Measurements from ENCODE around the gene ZNF831.

The ZNF831 gene

DNA sequence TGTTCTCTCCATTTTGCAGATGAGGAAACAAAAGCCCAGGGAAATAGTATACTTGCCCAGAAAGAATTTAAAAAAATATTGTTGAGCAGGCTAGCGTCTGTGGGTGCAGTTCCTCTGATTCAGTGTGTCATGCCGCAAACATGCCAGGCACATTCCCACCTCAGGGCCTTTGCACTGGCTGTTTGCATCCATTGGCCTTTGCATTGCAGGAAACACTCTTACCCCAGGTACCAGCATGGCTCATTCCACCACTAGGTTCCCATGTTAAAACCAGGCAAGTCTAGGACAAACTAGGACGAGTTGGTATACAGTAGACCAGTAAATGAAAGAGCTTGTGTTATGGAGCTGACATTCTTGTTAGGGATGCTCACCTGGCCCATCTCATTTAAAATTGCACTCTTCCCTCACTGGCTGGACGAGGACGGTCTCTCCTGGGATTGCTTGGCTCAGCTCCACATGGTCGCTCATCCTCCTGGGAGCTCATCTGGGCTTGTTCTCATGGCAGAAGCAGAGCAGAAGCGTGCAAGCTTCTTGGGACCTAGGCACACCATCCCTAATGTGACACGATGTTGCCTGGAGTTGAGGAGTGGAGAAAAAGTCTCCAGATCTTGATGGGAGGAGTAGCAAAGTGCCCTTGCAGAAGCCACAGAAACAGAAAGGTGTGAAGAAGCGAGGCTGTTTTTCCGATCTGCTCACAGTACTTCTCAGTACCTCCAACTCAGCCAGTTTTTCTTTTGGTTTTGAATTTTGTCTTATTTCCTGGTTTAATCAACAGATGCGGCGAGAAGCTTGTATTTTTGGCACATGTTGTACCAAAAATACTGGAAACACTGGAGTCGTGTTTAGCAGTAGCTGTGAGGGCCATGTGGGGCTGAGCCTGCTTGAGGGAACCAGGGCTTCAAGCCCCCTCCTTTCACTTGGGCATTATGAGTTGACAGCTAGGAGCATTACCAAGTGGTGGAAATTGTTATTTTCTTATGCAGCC, 13.9 kb downstream of the ZNF831 start:
- in situ Hi-C loops (cut with MboI; ENCODE audit: low sequenced_read_pairs) = no loop called here

DNA sequence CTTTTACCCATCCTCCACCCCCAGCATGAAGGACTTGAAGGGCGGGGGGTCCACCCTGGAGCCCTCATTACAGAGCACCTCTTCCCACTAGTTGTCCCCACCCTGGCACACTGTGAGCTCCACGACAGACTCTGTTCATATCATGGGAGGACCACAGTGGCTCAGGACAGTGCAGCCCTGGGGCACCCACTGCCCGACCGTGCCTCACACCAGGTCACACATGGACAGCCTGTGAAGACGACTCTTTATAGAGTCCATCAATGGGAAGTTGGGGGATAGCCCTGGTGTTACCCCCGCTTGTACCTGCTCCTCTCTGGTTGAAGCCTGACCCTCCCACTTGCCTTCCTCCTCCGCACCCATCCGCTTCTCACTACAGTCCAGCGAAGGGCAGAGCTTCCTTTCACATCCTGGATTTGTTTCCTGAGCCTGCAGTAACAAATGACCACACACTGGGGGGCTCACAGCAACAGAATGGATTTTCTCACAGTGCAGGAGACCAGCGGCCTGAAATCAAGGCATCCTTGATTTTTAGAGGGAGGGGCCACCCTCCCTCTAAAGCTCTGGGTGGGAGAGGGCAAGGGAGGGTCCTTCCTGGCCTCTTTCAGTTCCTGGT, 15.5 kb downstream of the ZNF831 start:
- in situ Hi-C loops (cut with MboI; ENCODE audit: low sequenced_read_pairs) = no loop called here

DNA sequence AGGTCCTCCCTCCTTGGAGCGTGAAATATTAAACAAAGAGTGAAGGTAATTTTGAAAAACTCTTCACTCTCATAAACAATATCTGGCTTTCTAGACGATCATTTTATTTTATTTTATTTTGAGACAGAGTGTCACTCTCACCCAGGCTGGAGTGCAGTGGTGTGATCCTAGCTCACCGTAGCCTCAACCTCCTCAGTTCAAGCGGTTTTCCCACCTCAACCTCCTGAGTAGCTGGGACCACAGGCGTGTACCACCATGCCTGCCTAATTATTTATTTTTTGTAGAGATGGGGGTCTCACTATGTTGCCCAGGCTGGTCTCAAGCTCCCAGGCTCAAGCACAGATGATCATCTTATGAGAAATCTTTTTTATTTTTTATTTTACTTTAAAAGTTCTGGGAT, 16.4 kb downstream of the ZNF831 start:
- in situ Hi-C loops (cut with MboI; ENCODE audit: low sequenced_read_pairs) = no loop called here

DNA sequence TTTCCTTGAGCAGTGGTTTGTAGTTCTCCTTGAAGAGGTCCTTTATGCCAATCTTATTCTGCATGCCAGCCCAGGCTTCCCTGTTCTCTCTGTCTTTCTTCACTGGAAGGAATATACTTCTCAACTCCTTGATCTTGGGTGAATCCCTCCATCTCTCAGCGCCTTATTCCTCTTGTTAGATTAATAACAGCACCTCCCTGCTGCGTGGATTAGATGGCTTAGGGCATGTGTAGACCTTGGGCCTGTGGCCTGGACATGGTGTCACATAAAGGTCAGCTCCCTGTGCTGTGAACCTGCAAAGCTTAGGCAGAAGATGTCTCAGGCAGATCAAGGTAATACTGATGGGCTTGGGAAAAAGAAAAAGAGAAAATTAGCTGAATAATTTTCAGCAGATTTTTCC, 18.3 kb downstream of the ZNF831 start:
- in situ Hi-C loops (cut with MboI; ENCODE audit: low sequenced_read_pairs) = no loop called here

DNA sequence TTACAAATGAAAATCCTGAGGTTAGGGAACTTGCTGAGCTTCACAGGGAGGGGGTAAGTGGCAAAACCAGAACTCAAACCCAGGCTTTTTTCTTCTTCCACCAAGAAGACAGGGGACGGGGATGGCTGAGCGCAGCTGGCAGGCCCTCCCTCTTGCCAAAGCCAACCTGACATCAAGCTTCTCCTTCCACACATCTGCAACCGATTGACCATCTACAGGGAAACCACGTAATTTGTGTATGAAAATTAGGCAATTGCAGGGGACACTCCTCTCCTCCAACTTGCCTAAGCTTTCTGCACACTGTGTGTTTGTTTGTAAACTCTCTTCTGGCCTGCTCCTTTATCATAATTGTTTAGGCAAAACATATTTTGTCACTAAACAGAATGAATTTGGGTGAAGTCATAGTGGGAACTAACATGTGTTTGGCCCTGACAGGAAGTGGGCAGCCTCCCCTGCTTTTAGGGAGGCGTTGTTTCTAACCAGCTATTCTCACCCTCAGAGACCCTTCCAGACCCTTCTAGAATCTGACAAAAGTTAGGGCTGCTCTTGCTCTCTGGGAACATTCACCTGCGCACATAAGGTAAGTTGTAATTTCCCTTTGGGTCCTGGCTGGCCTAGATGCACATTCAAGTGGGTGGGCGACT, 18.9 kb downstream of the ZNF831 start:
- in situ Hi-C loops (cut with MboI; ENCODE audit: low sequenced_read_pairs) = no loop called here

DNA sequence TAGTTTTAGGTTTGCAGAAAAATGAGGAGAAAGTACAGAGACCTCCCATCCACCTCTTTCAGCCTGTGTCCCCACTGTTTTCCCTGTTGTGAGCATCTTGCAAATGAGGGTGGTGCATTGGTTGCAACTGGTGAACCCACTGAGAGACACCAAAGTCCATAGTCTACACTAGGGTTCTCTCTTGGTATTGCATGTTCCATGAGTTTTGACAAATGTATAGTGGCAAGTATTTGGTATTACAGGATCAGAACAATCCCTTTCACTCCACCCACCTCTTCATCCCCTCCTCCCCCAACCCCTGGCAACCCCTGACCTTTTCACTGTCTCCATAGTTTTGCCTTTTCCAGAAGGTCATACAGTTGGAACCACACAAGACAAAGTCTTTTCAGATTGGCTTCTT, 20.1 kb downstream of the ZNF831 start:
- in situ Hi-C loops (cut with MboI; ENCODE audit: low sequenced_read_pairs) = no loop called here

DNA sequence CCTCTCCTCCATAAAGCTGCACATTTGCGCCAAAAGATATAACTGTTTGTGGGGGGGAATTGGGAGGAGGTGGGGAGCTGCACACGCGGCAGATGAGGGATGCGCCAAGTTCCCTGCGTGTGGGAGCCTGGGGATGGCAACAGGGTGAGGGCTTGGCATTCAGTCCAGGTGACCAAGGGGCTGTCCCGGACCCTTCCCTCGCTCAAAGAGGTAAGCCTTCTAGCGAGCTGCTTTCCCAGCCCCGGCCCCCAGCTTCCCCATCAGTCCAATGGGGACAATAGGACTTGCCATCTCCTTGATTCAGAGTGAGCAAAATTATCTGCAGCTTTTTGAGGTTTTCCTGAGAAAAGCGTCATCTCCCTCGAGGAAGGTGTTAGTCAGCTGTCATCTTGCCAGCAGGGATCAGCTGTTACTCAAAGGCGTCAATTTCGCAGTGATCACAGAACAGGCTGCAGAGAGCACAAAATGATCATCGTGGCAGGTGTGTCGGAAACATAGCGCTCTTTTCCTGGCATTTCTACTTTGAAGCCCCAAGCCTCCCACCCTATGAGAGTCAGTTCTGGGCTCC, 21.3 kb downstream of the ZNF831 start:
- in situ Hi-C loops (cut with MboI; ENCODE audit: low sequenced_read_pairs) = no loop called here

DNA sequence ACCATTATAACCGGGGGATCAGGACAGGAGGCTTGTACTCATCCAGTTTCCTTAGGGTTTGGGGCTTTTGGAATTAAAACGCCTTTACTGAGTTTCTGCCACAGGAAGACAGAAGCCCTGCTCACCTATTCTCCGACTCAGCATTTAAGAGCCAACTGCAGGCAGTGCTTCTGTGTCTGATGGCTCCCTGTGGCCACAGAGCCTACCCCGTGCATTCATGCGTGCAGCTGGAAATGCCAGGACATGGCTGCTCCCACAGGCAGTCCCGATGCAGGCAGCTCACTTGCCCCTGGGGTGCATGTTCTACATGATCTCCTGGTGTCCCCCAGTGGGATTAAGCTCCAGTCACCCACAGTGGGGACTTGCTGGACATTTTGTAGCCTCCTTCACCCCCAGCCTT, 22.2 kb downstream of the ZNF831 start:
- in situ Hi-C loops (cut with MboI; ENCODE audit: low sequenced_read_pairs) = no loop called here

DNA sequence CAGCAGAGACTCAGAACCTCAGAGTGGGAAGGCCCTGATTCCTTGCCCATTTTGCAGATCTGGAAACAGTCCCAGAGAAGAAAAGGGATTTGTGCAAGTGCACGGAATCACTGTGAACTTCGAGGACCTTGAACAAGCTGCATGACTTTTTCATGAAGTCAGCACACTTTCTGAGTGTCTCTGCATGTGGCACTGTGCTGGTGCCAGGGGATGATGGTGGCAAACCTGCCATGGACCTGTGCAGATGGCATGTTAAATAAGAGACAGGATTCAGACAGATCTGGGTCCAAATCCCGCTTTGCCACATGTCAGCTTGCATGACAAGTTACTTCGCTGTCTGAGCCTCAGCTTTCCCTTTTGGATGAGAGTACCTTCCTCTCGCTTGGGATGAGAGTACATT, 26.8 kb downstream of the ZNF831 start:
- in situ Hi-C loops (cut with MboI; ENCODE audit: low sequenced_read_pairs) = no loop called here

DNA sequence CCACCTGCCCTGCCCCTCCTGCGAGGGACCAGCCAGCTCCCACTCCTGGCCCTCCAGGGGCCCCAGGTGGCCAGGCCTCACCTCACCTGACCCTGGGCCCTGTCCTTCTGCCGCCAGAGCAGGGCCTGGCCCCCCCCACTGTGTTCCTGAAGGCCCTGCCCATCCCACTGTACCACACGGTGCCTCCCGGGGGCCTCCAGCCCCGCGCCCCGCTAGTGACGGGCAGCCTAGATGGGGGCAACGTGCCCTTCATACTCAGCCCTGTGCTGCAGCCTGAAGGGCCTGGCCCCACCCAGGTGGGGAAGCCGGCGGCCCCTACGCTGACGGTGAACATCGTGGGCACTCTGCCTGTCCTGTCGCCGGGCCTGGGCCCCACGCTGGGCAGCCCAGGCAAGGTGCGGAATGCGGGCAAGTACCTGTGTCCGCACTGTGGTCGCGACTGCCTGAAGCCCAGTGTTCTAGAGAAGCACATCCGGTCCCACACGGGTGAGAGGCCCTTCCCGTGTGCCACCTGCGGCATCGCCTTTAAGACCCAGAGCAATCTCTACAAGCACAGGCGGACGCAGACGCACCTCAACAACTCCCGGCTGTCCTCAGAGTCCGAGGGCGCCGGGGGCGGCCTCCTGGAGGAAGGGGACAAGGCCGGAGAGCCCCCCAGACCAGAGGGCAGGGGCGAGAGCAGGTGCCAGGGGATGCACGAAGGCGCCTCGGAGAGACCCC, 27.6 kb downstream of the ZNF831 start:
- in situ Hi-C loops (cut with MboI; ENCODE audit: low sequenced_read_pairs) = no loop called here

DNA sequence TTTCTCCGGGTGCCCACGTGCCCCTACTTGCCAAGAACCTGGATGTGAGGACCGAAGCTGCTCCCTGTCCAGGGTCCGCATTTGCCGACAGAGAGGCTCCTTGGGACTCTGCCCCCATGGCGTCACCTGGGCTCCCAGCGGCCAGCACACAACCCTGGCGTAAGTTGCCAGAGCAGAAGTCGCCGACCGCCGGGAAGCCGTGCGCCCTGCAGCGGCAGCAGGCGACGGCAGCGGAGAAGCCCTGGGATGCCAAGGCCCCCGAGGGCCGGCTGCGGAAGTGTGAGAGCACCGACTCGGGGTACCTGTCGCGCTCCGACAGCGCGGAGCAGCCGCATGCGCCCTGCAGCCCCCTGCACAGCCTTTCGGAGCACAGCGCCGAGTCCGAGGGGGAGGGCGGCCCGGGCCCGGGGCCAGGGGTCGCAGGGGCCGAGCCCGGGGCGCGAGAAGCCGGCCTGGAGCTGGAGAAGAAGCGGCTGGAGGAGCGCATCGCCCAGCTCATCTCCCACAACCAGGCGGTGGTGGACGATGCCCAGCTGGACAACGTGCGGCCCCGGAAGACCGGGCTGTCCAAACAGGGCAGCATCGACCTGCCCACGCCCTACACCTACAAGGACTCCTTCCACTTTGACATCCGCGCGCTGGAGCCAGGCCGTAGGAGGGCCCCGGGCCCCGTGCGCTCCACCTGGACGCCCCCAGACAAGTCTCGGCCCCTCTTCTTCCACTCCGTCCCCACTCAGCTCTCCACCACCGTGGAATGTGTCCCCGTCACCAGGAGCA, 28.3 kb downstream of the ZNF831 start:
- in situ Hi-C loops (cut with MboI; ENCODE audit: low sequenced_read_pairs) = no loop called here

DNA sequence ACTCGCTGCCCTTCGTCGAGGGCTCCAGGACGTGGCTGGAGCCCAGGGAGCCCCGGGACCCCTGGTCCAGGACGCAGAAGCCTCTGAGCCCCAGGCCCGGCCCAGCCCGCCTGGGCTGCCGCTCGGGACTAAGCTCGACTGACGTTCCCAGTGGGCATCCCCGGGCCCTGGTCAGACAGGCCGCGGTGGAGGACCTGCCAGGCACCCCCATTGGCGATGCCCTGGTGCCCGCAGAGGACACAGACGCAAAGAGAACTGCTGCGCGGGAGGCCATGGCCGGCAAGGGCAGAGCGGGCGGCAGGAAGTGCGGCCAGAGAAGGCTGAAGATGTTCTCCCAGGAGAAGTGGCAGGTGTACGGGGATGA, 28.9 kb downstream of the ZNF831 start:
- in situ Hi-C loops (cut with MboI; ENCODE audit: low sequenced_read_pairs) = no loop called here

DNA sequence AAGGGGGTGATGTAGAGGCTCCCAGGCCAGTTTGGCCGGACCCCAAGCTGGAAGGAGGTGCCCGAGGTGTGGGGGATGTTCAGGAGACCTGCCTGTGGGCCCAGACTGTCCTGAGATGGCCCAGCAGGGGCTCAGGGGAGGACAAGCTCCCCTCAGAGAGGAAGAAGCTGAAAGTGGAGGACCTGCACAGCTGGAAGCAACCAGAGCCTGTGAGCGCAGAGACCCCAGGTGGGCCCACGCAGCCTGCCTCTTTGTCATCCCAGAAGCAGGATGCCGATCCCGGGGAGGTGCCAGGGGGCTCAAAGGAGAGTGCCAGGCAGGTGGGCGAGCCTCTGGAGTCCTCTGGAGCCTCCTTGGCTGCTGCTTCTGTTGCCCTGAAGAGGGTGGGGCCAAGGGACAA, 29.7 kb downstream of the ZNF831 start:
- in situ Hi-C loops (cut with MboI; ENCODE audit: low sequenced_read_pairs) = no loop called here

DNA sequence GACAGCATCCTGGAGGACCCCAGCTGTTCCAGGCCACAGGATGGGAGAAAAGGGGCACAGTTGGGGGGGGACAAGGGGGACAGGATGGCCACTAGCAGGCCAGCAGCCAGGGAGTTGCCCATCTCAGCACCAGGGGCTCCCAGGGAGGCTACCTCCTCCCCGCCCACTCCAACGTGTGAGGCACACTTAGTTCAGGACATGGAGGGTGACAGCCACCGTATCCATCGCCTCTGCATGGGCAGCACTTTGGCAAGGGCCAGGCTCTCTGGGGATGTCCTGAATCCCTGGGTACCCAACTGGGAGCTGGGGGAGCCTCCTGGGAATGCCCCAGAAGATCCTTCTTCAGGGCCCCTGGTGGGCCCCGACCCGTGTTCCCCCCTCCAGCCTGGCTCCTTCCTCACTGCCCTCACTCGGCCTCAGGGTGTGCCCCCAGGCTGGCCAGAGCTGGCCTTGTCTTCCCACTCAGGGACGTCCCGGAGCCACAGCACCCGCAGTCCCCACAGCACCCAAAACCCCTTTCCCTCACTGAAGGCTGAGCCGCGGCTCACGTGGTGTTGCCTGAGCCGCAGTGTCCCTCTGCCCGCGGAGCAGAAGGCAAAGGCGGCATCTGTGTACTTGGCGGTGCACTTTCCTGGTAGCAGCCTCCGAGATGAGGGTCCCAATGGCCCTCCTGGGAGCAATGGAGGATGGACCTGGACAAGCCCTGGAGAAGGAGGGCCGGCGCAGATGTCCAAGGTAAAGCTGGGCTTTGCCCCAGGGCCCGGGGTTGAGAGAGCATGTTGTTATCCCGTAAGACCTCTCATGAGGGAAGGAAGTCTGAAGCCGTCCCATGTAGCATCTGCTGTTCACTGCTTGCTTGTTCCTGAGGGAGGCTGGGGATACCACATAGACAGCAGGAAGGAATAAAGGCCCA, 30.7 kb downstream of the ZNF831 start:
- in situ Hi-C loops (cut with MboI; ENCODE audit: low sequenced_read_pairs) = no loop called here

DNA sequence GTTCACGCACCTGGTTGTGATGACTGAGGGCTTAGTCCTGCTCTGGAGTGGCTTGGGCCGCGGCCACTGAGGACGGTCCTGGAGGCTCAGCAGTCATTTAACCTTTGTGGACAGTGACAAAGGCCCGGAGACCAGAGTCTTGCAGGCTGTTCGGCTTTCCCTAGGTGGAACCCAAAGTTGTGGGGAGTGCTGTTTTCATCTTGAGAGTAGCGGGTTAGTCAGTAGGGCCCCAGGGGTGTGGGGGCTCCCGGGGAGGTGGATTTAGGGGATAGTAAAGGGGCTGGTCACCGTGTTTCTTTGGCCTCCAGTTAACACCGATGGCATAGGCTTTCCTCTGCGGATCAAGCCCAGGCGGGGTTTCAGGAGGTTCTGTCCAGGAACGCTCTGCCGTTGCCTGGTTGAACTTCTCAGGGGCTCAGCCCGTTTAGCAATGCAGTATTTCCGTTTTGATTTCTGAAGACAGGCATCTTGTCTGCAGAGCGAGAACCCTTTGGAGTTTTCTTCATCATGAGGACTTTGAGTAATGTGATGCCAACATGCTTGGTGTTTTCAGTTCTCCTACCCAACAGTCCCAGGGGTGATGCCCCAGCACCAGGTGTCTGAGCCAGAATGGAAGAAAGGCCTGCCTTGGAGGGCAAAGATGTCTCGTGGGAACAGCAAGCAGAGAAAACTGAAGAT, 31.8 kb downstream of the ZNF831 start:
- in situ Hi-C loops (cut with MboI; ENCODE audit: low sequenced_read_pairs) = no loop called here

DNA sequence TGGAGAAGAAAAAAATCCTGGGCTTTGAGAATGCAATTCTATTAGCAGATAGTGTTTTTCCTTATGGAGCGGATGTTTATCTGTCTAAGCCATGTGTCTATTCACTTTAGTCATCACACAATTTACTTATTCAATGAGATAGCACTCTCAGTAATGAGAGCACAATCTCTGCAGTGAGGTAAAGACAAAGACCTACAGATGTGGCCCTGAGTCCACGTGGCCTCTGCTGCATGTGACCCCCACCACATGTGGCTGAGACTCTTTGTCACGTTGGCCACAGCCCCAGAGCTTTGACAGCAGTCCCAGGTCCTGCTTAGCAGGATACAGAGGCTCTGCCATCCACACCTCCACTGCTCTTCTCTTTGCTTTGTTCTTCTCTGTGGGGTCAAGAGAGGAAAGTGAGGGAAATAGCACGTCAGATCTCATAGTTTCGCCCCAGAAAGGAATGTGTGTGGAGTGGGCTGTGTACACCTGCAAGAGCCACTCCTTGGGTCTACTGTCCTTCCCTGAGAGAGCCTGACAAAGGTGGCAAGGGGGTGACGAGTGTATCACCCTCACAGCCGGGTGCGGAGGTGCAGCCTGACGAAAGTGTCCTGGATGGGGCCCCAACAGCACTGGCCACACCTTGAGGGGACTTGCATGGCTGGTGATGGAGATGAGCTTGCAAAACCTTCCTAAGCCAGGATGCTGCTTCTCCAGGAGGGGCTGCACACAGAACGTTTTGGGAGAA, 40.7 kb downstream of the ZNF831 start:
- in situ Hi-C loops (cut with MboI; ENCODE audit: low sequenced_read_pairs) = loop anchor here (25.0 kb wide), 1 partner anchor 342 kb away; the partner anchor contains the start of genes GNAS and GNAS-AS1

DNA sequence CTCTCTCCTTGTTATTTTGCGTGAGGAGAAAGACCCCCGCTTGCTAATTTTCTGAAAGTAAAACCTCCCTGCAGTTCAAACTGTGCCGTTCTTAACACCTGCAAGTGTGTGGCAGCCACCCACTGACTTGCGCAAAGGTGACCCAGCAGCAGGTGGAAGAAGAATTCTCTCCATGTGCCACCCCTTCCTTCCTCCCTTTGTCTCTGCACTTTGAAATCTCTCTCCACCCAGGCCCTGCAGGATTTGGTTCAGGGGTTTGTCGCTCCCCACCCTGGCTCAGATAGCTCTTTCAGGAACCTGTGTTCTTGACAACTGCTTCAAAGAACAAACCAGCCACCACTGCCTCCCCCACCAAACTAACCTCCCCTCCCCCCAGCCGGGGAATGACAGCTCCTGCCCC, 41.4 kb downstream of the ZNF831 start:
- in situ Hi-C loops (cut with MboI; ENCODE audit: low sequenced_read_pairs) = loop anchor here (25.0 kb wide), 1 partner anchor 343 kb away; the partner anchor contains the start of genes GNAS and GNAS-AS1

DNA sequence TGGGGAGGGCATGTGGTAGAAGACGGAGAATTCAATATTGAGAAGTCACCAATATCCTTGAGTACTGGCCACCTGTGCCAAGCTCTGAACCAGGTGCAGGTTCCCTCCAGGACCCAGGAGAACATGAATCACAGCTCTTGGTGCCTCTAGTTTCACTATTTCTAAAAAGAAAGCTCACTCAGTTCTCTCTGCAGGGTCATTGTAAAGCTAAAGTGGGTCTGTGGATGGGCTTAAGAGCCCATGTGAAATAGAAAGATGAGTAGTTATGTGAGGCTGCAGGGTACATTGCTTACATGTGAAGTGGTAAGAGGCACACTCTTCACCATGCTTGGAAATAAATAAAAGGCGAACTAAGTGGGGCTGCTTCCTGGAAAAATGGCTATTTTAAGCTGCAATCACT, 43.6 kb downstream of the ZNF831 start:
- in situ Hi-C loops (cut with MboI; ENCODE audit: low sequenced_read_pairs) = loop anchor here (25.0 kb wide), 1 partner anchor 345 kb away; the partner anchor contains the start of genes GNAS and GNAS-AS1

All from HL-60/S4 treated with phorbol 12-myristate 13-acetate at 8.2 ng/mL for 4 days and 3 days (cell line).